Lower leg skin (tissue), 3 donors: ENCODE measurements around the gene SPSB1.

ENCODE experiments used
- CTCF ChIP-seq, 3 donors: fragments of 450-650 bp; IDR thresholded peaks; one replicate each; pipeline ENCODE4 v1.5.1; 2016; ENCODE audit warnings: antibody characterized with exemption in 3 of 3, mild to moderate bottlenecking in 3 of 3, moderate library complexity in 2 of 3
- POLR2A ChIP-seq, 2 donors: fragments of 450-650 bp; IDR thresholded peaks; one replicate each; pipeline ENCODE4 v1.6.1; 2016 to 2017; ENCODE audit warnings: antibody characterized with exemption in 2 of 2, mild to moderate bottlenecking in 1 of 2, moderate library complexity in 1 of 2

GRCh38 chr1:9368356-9368755 is 75.7 kb downstream of the SPSB1 start:
- TF ChIP-seq CTCF (IDR thresholded peaks at IDR 0.05), result no peak
- no peak for TF ChIP-seq POLR2A (IDR thresholded peaks at IDR 0.05)
